ENCODE results near the gene KSR2. TPM values are rescaled to one million over a fixed set of nuclear protein-coding genes. Genes with fewer than 3 reads are reported as not detected.

KSR2 gene
- total and polyA plus RNA-seq, 2 of the 4 experiments (the other 2 are of a cell fraction), result not detected

- dilution Hi-C loops (cut with HindIII; ENCODE audit: low sequenced_read_pairs, unreplicated experiment), result no loop called here
- Histone ChIP-seq H2BK5ac (ENCODE audit: low read depth, low read length, poor library complexity, severe bottlenecking) (no peak overlapping the region), H3K27ac (ENCODE audit: insufficient read depth, low read length) (no peak overlapping the region), H3K4me2 (ENCODE audit: low read depth, low read length) (no peak overlapping the region), H3K9ac (ENCODE audit: low read depth, low read length) (no peak overlapping the region), H2AK5ac (ENCODE audit: low read depth, low read length) (no peak overlapping the region), H3K14ac (replicated peaks; ENCODE audit: low read depth, low read length) (no peak overlapping the region), H3K27me3 (ENCODE audit: control insufficient read depth, insufficient read depth, low read length) (no peaks in the 10 kb centered on the region), H3K9me1 (ENCODE audit: insufficient read depth, low read length) (no peaks in the 10 kb centered on the region), H4K8ac (ENCODE audit: low read depth in 2 of 2, low read length in 2 of 2) (no peak overlapping the region), H3K79me1 (ENCODE audit: low read depth in 1 of 2, low read length in 2 of 2) (no peaks in the 10 kb centered on the region), H3K56ac (ENCODE audit: extremely low read depth, insufficient read depth, low read length) (no peak overlapping the region), H3K4ac (ENCODE audit: low read depth, low read length) (no peak overlapping the region), H4K91ac (ENCODE audit: insufficient read depth, low read depth, low read length) (no peak overlapping the region), H4K20me1 (ENCODE audit: insufficient read depth, low read length) (no peaks in the 10 kb centered on the region), H3K18ac (ENCODE audit: low read depth, low read length) (no peak overlapping the region), H3K23ac (ENCODE audit: low read depth, low read length) (no peak overlapping the region), H3K4me3 (ENCODE audit: insufficient read depth, low read depth, low read length) (no peak overlapping the region), H4K5ac (ENCODE audit: low read depth, low read length) (no peak overlapping the region), H2BK20ac (ENCODE audit: low read depth, low read length) (no peak overlapping the region), H2AK9ac (replicated peaks; ENCODE audit: low read depth, low read length, poor library complexity) (no peak overlapping the region), H2BK120ac (ENCODE audit: low read depth, low read length) (no peak overlapping the region), H3K9me3 (ENCODE audit: control insufficient read depth, insufficient read depth, low read length) (peaks cover 18% of the 10 kb centered on the region), H3K4me1 (ENCODE audit: control insufficient read depth, insufficient read depth, low read length) (no peaks in the 10 kb centered on the region), H3K36me3 (ENCODE audit: control insufficient read depth, insufficient read depth, low read length) (no peaks in the 10 kb centered on the region), H2BK15ac (ENCODE audit: low read depth, low read length) (no peak overlapping the region), H2AFZ (replicated peaks; ENCODE audit: low read length, poor library complexity) (no peak overlapping the region)
- BruUV-seq (replicated peaks), result no TSS peak
- DNase-seq, result no peak
- CTCF ChIA-PET, result no interaction called here
- no peak for TF ChIP-seq CTCF (conservative IDR thresholded peaks at IDR 0.05; ENCODE audit: low read depth, low read length)
- no peak for TF ChIP-seq ELK1 (IDR thresholded peaks at IDR 0.05; ENCODE audit: borderline replicate concordance, low read depth, low read length)
- in situ Hi-C loops (cut with MboI; ENCODE audit: low sequenced_read_pairs), result loop anchor here (25.0 kb wide), 1 partner anchor 790 kb away; no protein-coding TSS in a partner anchor
- POLR2A ChIA-PET (ENCODE audit: unreplicated experiment), result no interaction called here
- no peak for ATAC-seq (ENCODE audit: low read depth)
- intact Hi-C loops (cut with micrococcal nuclease), result no loop called here
- 33% methylated on average over 1 of the region's 2 CpGs; no CpG with 5 or more reads in 1 of the 2 experiments for WGBS, 2 experiments (ENCODE audit: extremely low coverage in 2 of 2, insufficient read length in 1 of 2)
Observed at GRCh38 chr12:117827660-117828059, 141.1 kb downstream of the KSR2 start.

Measured in IMR-90 (cell line).